Left lung (tissue), 10 donors: ENCODE results near the gene PPCDC. TPM values are rescaled to one million over a fixed set of nuclear protein-coding genes. Genes with fewer than 3 reads are reported as not detected.
"Not testable (repeated sequence)": the region's sequence is repeated elsewhere in the genome, so short reads cannot be mapped to it uniquely, and the experiment has no call there.

Experiments used
- ATAC-seq: fragments of 200-7000 bp; cut with Tn5 transposase; one replicate; pipeline ENCODE4 v1.9.1; 2020; ENCODE audit warnings: moderate library complexity
- DNase-seq, 4 donors: peaks; one replicate each; pipeline ENCODE4 v3.0.0-alpha.2; 2013 to 2020
- H3K27ac ChIP-seq, 2 donors: fragments of 200-600 bp; sonication (generic) in 1 of 2; one replicate each; pipeline versions ENCODE4 v1.5.0 to v1.8.0; 2020 to 2021
- H3K27me3 ChIP-seq, 2 donors: fragments of 200-600 bp; sonication (generic) in 1 of 2; one replicate each; pipeline versions ENCODE4 v1.5.0 to v1.8.0; 2020 to 2021
- H3K36me3 ChIP-seq, 2 donors: fragments of 200-600 bp; sonication (generic) in 1 of 2; one replicate each; pipeline versions ENCODE4 v1.5.0 to v1.8.0; 2020 to 2021
- H3K4me1 ChIP-seq, 2 donors: fragments of 200-600 bp; one replicate each; pipeline ENCODE4 v1.8.0; 2021
- H3K4me3 ChIP-seq, 2 donors: fragments of 200-600 bp; sonication (generic) in 1 of 2; one replicate each; pipeline versions ENCODE4 v1.5.0 to v1.8.0; 2020 to 2021; ENCODE audit warnings: mild to moderate bottlenecking in 1 of 2
- H3K9me3 ChIP-seq, 2 donors: fragments of 200-600 bp; sonication (generic) in 1 of 2; one replicate each; pipeline versions ENCODE4 v1.5.0 to v1.8.0; 2020 to 2021
- CTCF ChIP-seq, 2 donors: fragments of 200-600 bp; sonication (generic) in 1 of 2; IDR thresholded peaks; one replicate each; pipeline versions ENCODE4 v1.5.0 to v1.8.0; 2021; ENCODE audit warnings: antibody characterized with exemption in 2 of 2
- intact Hi-C, 2 donors: fragments of 100-400 bp; cut with DNase I; formaldehyde crosslinking; loops; one replicate each; pipeline versions ENCODE4 v1.11.2 to v1.14.2; 2022
- polyA plus RNA-seq, 6 donors: library from polyadenylated mRNA; unstranded; fragments of 120-200 nt; gene quantifications; one replicate each; pipeline ENCODE4 v1.2.1, GENCODE V29; 2013; ENCODE audit not compliant: insufficient read length in 6 of 6
- total RNA-seq, 2 donors: library from RNA; stranded (reverse); fragmentation: NEBNext Ultra II Directional; extraction: Animal tissue kit (Norgen Biotek cat#: 25700); gene quantifications; one replicate each; pipeline ENCODE4 v1.2.1, GENCODE V29; 2021
- donor health status: DM: no; HTN: yes; CAD: no.
- donor health status: DM: no; HTN: no; CAD: no.

PPCDC gene
- total and polyA plus RNA-seq, 8 donors = 9.4 to 19.0 (median 12.3) TPM

- no peak for TF ChIP-seq CTCF (IDR thresholded peaks at IDR 0.05)
- no peak overlapping the region for H3K4me3 ChIP-seq
- H3K36me3 ChIP-seq = no peaks in the 10 kb centered on the region
- no peak for DNase-seq
- H3K9me3 ChIP-seq = peaks cover 0 to 15% of the 10 kb centered on the region in 2 donors
- no peak overlapping the region for H3K27ac ChIP-seq
- H3K4me1 ChIP-seq = peaks cover 0 to 33% of the 10 kb centered on the region in 2 donors
- no peak for ATAC-seq
- intact Hi-C loops = no loop called here
- H3K27me3 ChIP-seq = no peaks in the 10 kb centered on the region
Observed at GRCh38 chr15:75076277-75076676, 52.9 kb downstream of the PPCDC start.

- H3K27me3 ChIP-seq, H3K36me3 ChIP-seq, H3K4me3 ChIP-seq, intact Hi-C loops, H3K27ac ChIP-seq, DNase-seq: not testable (repeated sequence)
- ATAC-seq = peak; percentile 30
- Histone ChIP-seq H3K9me3 (peaks cover 0 to 15% of the 10 kb centered on the region in 2 donors), H3K4me1 (peaks cover 0 to 29% of the 10 kb centered on the region in 2 donors)
Observed at GRCh38 chr15:75077551-75077961, 54.2 kb downstream of the PPCDC start.

GRCh38 chr15:75081150-75081549 lies 57.8 kb downstream of the PPCDC start:
- intact Hi-C loops = no loop called here
- Histone ChIP-seq H3K27ac (no peak overlapping the region), H3K4me1 (peaks cover 0 to 11% of the 10 kb centered on the region in 2 donors), H3K4me3 (no peak overlapping the region), H3K9me3 (peaks cover 0 to 15% of the 10 kb centered on the region in 2 donors), H3K27me3 (no peaks in the 10 kb centered on the region), H3K36me3 (no peaks in the 10 kb centered on the region)
- DNase-seq (no peak), ATAC-seq (no peak)
- no peak for TF ChIP-seq CTCF (IDR thresholded peaks at IDR 0.05)

- intact Hi-C loops = no loop called here
- H3K4me3 ChIP-seq = no peak overlapping the region
- H3K27ac ChIP-seq = no peak overlapping the region
- H3K27me3 ChIP-seq = no peaks in the 10 kb centered on the region
- H3K36me3 ChIP-seq = no peaks in the 10 kb centered on the region
- no peak for DNase-seq
- H3K4me1 ChIP-seq = peaks cover 0 to 5% of the 10 kb centered on the region in 2 donors
- no peak for ATAC-seq
- TF ChIP-seq CTCF (IDR thresholded peaks at IDR 0.05) = no peak
- peaks cover 0 to 11% of the 10 kb centered on the region in 2 donors for H3K9me3 ChIP-seq
Observed at GRCh38 chr15:75082689-75083088, 59.3 kb downstream of the PPCDC start.

- Histone ChIP-seq H3K9me3 (peaks cover 0 to 11% of the 10 kb centered on the region in 2 donors), H3K4me1 (peaks cover 0 to 17% of the 10 kb centered on the region in 2 donors)
- H3K27me3 ChIP-seq, ATAC-seq, intact Hi-C loops, H3K4me3 ChIP-seq, H3K36me3 ChIP-seq, DNase-seq, H3K27ac ChIP-seq: not testable (repeated sequence)
Observed at GRCh38 chr15:75085708-75086107, 62.3 kb downstream of the PPCDC start.

GRCh38 chr15:75089456-75090387 lies 66.3 kb downstream of the PPCDC start:
- H3K27ac ChIP-seq = peak overlapping the region in 1 of 2 donors; percentile 62
- no peak for TF ChIP-seq CTCF (IDR thresholded peaks at IDR 0.05)

More at GRCh38 chr15:75089456-75090387, 66.3 kb downstream of the PPCDC start:
- ATAC-seq (no peak), DNase-seq (no peak)
- Histone ChIP-seq H3K4me1 (peaks cover 0 to 25% of the 10 kb centered on the region in 2 donors), H3K36me3 (no peaks in the 10 kb centered on the region), H3K27me3 (no peaks in the 10 kb centered on the region), H3K9me3 (peaks cover 0 to 11% of the 10 kb centered on the region in 2 donors), H3K4me3 (no peak overlapping the region)
- intact Hi-C loops = no loop called here
